ENCODE data around the gene SUN3.

Gene SUN3, protein sequence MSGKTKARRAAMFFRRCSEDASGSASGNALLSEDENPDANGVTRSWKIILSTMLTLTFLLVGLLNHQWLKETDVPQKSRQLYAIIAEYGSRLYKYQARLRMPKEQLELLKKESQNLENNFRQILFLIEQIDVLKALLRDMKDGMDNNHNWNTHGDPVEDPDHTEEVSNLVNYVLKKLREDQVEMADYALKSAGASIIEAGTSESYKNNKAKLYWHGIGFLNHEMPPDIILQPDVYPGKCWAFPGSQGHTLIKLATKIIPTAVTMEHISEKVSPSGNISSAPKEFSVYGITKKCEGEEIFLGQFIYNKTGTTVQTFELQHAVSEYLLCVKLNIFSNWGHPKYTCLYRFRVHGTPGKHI

DNA sequence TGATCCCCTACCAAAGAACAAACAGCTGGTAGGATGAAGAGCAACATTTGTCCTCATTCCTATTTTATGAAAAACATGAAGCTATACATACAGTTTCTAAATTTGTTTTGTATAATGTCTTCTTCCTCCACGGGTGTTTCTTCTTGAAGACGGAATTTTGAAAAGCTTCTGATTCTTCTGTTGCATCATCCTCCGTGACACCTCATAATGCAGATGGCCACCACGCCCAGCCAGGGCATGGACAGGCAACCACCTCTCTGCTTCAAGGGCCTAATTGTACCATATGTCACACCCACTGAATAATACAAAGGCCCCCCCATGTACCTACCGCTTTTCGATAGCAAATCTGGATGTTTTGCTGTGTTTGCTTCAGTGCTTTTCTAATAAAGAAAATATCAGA lies at the start of gene SUN3:
TSS of gene SUN3 (minus strand) at position 170 of the 400 bp plus-strand sequence. CDS start at position 1, 169 bp downstream.
- no peak for DNase-seq (ENCODE audit: low read depth)

GRCh38 chr7:48078470-48078869 lies 49.6 kb upstream of the SUN3 start:
- no peak for DNase-seq (ENCODE audit: low read depth)

- DNase-seq (ENCODE audit: low read depth): no peak
These were observed 48.5 kb upstream of the SUN3 start for GRCh38 chr7:48077423-48077822.

- no peak for DNase-seq (ENCODE audit: low read depth)
These were observed 45.3 kb upstream of the SUN3 start for GRCh38 chr7:48074204-48074654.

DNA sequence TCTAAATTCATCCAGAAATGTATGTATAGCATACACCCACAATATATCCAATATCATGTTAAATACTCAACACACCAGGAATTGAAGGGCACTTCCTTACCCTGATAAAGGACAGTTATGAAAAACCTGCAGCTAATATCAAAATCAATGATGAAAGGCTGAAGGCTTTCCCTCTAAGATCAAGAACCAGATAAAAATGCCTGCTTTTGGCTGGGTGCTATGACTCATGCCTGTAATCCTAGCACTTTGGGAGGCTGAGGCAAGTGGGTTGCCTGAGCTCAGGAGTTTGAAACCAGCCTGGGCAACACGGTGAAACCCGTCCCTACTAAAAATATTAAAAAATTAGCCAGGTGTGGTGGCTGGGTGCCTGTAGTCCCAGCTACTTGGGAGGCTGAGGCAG lies 38.6 kb upstream of the SUN3 start:
- no peak for DNase-seq (ENCODE audit: low read depth)

- no peak for DNase-seq (ENCODE audit: low read depth)
These were observed 35.1 kb upstream of the SUN3 start for GRCh38 chr7:48063985-48064384.

DNA sequence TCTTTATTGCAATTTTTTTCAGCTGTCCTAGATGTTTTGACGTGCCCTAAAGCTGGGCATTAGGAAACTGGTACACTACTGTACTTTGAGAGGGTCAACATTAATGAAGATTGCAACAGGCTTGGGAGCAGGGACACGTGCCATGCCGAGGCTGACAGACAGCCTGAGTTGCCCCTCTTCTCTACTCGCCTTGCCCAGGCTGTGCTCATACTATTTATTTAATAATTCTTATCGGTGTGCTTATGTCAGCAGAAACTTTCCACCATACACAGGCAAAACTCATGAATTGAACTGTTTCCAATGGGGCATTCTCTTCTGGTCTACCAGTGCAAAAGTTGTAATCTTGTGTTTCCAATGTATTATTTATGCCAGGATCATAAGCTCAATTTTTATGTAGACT lies 30.8 kb upstream of the SUN3 start:
- no peak for DNase-seq (ENCODE audit: low read depth)

GRCh38 chr7:48058990-48059389 lies 30.1 kb upstream of the SUN3 start:
- no peak for DNase-seq (ENCODE audit: low read depth)

- no peak for DNase-seq (ENCODE audit: low read depth)
These were observed 24.8 kb upstream of the SUN3 start for GRCh38 chr7:48053736-48054135.

DNA sequence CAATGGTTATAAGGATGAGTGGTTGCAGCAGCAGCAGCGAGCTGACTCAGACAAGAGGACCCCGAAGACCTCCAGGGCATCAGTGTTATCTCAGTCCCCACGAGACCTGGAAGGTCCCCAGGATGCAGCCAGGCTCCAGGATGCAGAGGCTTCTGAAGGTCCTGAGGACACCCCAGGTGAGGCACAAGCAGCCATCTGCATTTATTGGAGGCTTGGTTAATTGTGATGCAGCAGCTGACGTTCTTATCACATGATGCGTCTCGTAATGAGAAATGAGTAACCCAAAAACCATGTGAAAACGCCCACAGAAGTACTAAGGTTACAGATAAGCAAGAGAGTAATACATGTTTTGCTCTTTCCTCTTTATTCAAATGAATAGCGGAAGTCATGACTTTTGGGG lies 23.8 kb upstream of the SUN3 start:
- no peak for DNase-seq (ENCODE audit: low read depth)

GRCh38 chr7:48049850-48050249 lies 20.9 kb upstream of the SUN3 start:
- no peak for DNase-seq (ENCODE audit: low read depth)

GRCh38 chr7:48048113-48048512 lies 19.2 kb upstream of the SUN3 start:
- DNase-seq (ENCODE audit: low read depth): no peak

DNA sequence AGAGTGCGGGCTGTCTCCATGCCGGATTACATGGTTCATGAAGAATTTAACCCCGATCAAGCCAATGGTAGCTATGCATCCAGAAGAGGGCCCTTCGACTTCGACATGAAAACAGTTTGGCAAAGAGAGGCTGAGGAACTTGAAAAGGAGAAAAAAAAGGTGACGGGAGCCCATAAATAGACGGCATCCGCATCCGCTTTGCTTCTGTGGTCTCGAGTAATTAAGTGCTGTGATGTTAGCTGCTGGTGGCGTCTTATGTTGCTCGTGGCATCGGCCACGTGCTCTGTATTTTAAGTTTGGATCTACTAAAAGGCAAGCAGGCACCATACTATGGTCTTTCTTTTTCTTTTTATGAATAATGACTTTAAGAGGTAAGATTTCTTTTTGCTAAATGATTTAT lies 17.6 kb upstream of the SUN3 start:
- no peak for DNase-seq (ENCODE audit: low read depth)

DNA sequence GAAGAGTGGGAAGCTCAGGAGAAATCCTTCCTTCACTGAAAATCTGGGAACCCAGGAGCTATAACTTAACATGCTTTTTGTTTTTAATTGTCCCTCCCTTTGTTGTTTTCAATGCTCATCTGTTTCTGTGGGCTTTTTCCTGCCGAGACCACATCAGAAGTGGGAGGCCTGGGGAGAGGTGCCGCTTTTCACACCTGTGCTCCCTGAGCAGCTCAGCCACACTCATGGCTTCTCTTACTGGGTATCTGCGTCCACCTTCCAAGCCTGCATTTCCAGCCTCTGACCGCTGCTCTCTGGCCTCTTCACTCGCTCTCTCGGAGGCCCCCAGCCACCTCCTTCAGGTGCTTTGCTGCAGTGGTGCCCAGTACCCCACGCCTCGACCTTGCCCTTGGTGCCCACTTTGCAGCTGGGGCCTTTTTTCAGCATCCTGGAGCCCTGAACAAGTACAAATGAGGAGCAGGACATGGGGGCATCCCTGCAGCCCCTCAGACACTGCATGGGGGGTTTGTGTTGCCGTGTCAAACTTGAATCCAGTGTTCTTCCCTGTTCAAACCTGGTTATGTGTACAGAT lies 16.4 kb upstream of the SUN3 start:
- DNase-seq (ENCODE audit: low read depth): no peak

GRCh38 chr7:48042636-48043035 lies 13.7 kb upstream of the SUN3 start:
- no peak for DNase-seq (ENCODE audit: low read depth)

DNA sequence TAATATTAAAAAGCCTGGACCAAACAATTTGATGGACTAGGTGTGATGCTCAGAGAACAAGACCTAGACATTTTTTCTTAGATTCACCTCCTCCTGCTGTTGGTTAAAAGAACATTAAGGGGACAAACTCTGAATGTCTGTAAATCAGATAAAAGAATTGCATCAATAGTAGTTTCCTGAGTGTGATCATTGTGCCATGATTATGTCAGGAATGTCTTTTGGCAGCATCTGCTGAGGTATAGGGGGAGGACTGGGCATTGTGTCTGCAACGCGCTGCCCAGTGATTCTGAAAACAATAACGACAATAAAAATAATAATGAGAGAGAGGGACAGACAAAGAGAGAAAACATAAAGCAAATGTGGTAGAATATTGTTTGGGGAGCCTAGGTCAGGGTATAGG lies 13.3 kb upstream of the SUN3 start:
- no peak for DNase-seq (ENCODE audit: low read depth)

DNA sequence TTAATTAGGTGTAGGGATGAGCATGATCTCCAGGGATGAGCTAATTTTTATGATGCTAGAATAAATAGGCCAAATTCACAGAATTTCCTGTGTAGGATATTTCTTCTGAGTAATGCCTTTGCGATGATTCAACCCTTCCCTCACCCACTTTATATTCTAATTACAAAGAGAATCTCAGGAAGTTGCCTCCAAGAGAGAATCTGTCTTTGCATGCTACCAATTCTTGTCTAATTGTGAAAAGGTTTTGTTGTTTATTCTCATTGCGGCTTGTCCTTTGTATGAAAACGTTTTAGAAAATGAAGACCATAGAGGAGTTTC lies 12.7 kb upstream of the SUN3 start:
- DNase-seq (ENCODE audit: low read depth): no peak

- no peak for DNase-seq (ENCODE audit: low read depth)
These were observed 12.2 kb upstream of the SUN3 start for GRCh38 chr7:48040944-48041652.

DNA sequence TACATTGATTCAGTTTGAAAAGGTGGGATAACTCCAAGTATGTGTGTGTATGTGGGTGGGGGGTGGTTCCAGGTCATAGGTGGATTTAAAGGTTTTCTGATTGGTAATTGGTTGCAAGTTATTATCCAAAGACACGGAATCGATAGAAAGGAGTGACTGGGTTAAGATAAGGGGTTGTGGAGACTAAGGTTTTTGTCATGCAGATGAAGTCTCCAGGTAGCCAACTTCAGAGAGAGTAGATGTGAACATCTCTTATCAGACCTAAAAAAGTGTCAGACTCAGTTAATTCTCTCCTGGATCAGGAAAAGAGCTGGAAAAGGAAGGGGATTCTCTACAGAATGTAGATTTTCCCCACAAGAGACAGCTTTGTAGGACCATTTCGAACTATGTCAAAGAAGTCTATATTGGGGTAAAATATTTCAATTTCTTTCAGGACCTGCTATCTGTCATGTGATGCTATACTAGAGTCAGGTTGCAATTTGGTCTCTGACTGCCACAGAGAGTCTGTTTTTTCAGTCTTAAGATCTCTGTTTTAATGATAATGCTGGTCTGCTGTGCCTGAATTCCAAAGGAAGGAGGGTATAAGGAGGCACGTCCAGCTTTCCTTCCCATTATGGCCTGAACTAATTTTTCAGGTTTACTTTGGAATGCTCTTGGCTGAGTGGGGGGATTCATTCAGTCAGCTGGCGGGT lies 10.1 kb upstream of the SUN3 start:
- no peak for DNase-seq (ENCODE audit: low read depth)

DNA sequence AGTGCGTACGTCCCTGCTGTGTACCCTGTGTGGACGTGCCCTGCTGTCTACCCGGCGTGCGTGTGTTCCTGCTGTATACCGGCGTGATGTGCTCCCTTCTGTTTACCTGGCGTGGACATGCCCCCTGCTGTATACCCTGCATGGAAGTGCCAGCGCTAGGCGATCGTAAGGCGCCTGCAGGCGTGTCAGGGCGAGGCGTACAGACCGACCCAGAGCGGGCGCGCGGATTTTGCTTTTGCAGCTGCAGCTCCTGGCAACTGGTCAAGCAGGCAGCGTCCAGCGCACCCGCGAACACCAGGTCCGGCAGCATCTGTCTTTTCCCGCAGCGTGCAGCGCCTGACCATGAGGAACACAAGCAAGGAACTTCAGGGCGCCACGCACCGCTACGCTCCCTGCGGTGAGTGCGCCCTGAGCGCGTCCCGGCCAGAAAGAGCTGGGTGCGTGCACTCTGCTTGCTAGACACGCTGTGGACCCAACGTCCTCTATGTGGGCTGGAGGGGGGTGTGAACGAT lies 7.1 kb upstream of the SUN3 start:
- DNase-seq (ENCODE audit: low read depth): no peak

DNA sequence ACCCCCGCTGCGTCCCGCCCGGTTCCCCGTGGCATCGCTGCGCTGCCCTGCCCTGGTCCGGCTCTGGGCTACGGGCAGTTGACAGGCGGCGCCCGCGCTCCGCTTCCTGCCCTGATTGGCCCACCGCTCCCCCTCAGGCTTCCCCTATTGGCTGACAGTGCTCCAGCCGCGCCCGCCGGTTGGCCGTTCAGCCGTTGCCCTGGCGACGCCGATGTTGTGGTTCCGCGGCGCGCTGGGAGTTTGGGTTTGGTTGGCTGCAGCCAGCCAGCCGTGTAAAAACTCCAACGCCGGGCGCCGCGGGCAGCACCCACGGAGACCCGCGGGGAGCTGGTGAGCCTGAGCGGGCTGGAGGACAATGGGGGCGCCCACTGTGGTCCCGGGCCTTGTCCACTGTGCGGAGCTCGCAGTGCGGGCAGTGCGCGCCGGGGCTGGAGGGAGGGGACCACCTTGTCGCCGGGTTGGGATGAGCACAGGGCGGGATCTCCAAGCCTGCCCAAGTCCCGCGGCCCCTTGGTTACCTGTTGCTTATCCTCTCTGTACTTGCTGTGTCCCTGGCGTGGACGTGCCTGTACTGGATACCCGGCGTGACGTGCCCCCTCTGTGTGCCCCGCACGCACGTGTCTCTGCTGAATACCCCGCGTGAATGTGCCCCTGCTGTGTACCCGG lies 6.5 kb upstream of the SUN3 start, which contains the start of gene C7orf57:
TSS of gene C7orf57 (plus strand) at position 243 of the 666 bp plus-strand sequence. CDS start 766 bp downstream, outside the sequence.
- DNase-seq (ENCODE audit: low read depth): peak; percentile 70

GRCh38 chr7:48033922-48034321 lies 5.0 kb upstream of the SUN3 start:
- no peak for DNase-seq (ENCODE audit: low read depth)

All from activated T-cell treated with anti-CD3 and anti-CD28 coated beads for 1 hour (primary cell).